ENCODE results near the gene TRIM28.
A peak's percentile ranks its signal among the peaks of the same experiment; 100 is the strongest.

TRIM28 gene

DNA sequence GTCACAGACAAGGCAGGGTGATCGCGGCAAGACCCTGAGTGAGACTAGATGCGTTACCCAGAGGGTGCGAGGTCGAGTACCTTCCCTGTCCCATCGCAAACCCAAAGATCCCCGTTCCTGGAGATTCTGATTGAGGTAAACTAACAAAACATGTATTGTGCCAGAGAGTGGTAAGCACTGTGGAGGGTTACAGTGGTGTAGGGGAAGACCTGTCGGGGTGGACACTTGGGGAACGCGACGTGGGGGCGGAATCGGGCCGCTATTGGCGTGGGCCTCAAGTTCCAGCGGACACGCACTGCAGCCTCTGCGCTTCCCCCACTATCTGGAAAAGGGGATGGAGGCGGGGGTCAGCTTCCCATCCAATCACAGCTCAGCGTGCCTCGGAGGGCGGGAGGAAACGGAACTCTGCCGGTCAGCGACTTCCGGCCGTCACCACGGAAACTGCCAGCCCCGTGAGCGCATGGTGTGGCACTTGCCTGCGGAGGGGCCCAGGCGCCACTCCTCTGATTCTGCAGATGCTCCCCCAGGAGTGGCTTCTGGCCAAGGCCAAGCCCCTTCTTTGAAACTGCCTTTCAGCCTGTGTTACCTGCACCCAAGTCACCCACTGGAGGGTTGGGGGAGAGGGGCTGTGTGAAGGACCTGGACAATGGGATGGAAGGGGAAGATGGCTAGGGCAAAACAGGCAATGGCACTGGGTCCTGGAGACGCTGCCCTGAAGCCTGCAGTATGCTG lies 15.6 kb downstream of the TRIM28 start:
- TF ChIP-seq, protein P1, sequence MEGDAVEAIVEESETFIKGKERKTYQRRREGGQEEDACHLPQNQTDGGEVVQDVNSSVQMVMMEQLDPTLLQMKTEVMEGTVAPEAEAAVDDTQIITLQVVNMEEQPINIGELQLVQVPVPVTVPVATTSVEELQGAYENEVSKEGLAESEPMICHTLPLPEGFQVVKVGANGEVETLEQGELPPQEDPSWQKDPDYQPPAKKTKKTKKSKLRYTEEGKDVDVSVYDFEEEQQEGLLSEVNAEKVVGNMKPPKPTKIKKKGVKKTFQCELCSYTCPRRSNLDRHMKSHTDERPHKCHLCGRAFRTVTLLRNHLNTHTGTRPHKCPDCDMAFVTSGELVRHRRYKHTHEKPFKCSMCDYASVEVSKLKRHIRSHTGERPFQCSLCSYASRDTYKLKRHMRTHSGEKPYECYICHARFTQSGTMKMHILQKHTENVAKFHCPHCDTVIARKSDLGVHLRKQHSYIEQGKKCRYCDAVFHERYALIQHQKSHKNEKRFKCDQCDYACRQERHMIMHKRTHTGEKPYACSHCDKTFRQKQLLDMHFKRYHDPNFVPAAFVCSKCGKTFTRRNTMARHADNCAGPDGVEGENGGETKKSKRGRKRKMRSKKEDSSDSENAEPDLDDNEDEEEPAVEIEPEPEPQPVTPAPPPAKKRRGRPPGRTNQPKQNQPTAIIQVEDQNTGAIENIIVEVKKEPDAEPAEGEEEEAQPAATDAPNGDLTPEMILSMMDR (IDR thresholded peaks at IDR 0.05; ENCODE audit: low read depth, low read length), result no peak
- in situ Hi-C loops (cut with HindIII; ENCODE audit: low sequenced_read_pairs), result no loop called here
- peak overlapping the region; percentile 100 for H3K4me3 ChIP-seq (ENCODE audit: low read depth, low read length)
- peak; percentile 90 for DNase-seq (ENCODE audit: low read depth, low spot score)

DNA sequence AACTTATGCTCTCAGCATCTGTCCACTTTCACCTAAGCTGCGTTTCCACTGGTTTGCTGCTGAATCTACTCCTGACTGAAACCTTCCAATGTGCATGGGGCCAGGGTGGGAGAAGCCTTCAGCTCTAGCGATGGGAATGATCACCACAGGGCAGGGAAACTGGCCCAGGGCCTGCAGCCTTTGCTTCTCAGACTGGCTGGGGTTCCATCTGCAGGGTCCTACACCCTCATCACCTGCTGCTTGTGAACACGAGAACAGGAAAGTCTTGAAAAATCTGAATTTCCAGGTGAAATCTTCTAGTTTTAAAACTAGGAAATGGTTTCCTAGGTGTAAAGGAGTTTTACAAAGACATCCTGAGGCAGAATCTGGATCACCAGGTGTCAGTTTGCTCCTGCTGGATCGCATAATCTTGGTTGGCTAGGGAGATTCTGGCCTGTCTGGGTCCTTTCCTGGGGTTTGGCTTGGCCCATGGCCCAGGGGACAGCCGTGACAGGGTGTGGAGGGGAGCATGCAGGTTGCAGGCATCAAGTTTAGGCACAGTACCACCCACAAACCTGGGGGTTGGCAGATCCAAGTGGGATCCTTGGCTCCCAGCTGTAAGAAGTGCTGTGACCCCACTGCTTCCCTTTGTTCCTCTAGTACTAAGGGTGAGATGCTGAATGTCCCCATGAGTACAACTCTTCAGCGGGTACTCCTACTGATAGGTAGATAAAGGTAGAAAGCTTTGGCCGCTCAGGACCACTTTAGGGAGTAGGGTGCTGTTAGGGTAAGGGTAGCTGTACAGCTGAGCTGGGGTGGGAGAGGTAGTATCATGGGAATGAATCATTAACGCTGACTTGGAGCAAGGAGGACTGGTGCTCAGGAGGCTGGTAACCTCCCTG lies 16.4 kb downstream of the TRIM28 start:
- H3K4me3 ChIP-seq (ENCODE audit: low read depth, low read length), result peak overlapping the region; percentile 100
- DNase-seq (ENCODE audit: low read depth, low spot score), result no peak
- in situ Hi-C loops (cut with HindIII; ENCODE audit: low sequenced_read_pairs), result no loop called here
- TF ChIP-seq, protein P1 (IDR thresholded peaks at IDR 0.05; ENCODE audit: low read depth, low read length), result no peak

DNA sequence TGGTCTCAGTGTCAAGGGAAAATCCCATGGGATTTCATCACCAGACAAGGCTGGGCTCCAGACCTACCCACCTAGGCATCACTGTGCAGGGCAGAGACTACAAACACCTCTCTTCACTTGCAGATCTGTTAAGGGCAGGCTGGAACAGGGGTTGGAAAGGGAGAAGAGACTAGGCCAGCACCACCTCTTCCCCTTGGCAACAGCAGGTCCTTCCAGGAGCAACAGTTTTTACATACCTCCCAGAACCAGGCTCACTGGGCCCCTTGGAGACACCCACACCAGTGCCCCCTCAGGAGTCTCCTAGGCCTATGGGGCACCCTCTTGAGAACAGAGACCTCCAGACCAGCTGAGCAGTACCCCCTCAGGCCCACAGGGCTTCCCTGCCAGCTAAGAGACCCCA lies 17.1 kb downstream of the TRIM28 start:
- in situ Hi-C loops (cut with HindIII; ENCODE audit: low sequenced_read_pairs), result no loop called here
- DNase-seq (ENCODE audit: low read depth, low spot score), result no peak
- no peak overlapping the region for H3K4me3 ChIP-seq (ENCODE audit: low read depth, low read length)
- TF ChIP-seq, protein P1 (IDR thresholded peaks at IDR 0.05; ENCODE audit: low read depth, low read length), result no peak

DNA sequence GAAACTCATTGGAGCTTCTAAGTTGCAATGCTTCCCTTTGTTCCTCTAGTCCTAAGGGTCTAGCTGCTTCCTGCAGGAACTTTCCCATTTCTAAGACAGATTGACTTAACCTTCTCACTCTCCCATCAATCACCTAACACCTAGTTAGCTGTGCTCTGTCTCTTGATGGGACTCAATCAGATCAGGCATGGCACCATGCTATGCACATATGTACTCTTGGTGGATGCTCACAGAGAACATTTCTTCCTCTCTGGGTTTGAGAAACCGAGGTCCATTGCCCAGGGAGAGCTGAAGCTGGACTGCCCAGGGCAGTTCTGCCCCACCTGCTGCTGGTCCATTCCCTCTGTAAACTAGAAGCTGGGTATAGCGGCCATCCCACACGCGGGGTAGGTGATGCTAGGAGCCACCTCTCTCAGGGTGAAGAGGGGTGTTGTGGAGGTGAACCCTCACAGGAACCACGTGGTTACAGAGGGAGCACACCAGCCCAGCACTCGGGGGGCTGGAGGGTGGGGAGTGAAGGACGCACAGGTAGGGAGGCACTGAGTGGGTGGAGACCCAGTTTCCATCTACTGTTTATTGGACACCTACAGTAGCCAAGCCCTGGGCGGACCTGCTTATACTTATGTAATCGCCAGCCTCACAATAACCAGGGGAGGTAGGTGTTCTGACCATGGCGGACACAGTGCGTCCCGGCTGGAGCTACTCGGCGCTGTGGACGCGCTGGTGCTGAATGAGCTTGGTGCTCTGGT lies 17.7 kb downstream of the TRIM28 start:
- TF ChIP-seq, protein P1 (IDR thresholded peaks at IDR 0.05; ENCODE audit: low read depth, low read length), result no peak
- in situ Hi-C loops (cut with HindIII; ENCODE audit: low sequenced_read_pairs), result no loop called here
- no peak overlapping the region for H3K4me3 ChIP-seq (ENCODE audit: low read depth, low read length)
- DNase-seq (ENCODE audit: low read depth, low spot score), result no peak

DNA sequence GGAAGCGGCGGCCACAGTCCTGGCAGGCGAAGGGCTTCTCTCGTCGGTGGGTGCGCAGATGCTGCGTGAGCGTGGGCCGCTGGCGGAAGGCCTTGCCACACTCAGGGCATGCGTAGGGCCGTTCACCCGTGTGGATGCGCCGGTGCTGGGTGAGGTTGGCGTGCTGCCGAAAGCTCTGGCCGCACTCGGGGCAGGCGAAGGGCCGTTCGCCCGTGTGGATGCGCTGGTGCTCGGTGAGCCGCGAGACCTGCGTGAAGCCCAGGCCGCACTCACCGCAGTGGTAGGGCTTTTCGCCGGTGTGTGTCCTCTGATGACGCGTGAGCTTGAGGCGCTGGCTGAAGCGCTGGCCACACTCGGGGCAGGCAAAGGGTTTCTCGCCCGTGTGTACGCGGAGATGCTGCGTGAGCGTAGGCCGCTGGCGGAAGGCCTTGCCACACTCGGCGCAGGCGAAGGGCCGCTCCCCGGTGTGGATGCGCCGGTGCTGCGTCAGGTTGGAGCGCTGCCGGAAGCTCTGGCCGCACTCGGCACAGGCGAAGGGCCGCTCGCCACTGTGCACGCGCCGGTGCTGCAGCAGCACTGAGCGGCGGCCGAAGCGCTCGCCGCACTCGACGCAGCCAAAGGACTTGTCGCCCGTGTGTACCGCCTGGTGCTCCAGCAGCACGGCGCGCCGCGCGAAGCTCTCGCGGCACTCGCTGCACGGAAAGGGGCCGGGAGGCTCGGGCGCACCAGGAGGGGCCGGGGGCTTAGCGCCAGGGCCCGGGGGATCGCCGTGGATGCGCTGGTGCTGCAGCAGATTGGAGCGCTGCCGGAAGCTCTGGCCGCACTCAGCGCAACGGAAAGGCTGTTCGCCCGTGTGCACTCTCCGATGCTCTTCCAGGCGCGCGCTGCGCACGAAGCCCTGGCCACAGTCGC lies 18.5 kb downstream of the TRIM28 start:
- DNase-seq (ENCODE audit: low read depth, low spot score), result peak; percentile 34
- peak overlapping the region; percentile 12 for H3K4me3 ChIP-seq (ENCODE audit: low read depth, low read length)
- TF ChIP-seq, protein P1 (IDR thresholded peaks at IDR 0.05; ENCODE audit: low read depth, low read length), result no peak
- in situ Hi-C loops (cut with HindIII; ENCODE audit: low sequenced_read_pairs), result no loop called here
